RWPE1 (cell line): Measurements from ENCODE around the gene SMURF2.

Experiments used
- CTCF ChIA-PET: fragments of 350-600 bp; sonication (Branson Sonifier 250); formaldehyde crosslinking; extraction: SDS; loops from one replicate; lab custom pipeline; 2021; lab: Yijun Ruan, JAX
- POLR2A ChIA-PET: fragments of 400-600 bp; formaldehyde crosslinking; extraction: SDS; loops from one replicate; lab custom pipeline; 2020; ENCODE audit warnings: antibody characterized with exemption; ENCODE audit not compliant: low non-redundant PET; lab: Yijun Ruan, JAX
- DNase-seq: peaks from one replicate; pipeline ENCODE4 v3.0.0; 2012; ENCODE audit warnings: low spot score
- H3K27ac ChIP-seq: fragments of 450-650 bp; 2 replicates; pipeline ENCODE4 v1.5.1; 2017
- TF ChIP-seq, protein P1 (sequence below): fragments of 450-650 bp; conservative IDR thresholded peaks from 2 replicates; pipeline ENCODE4 v1.5.1; 2017; ENCODE audit warnings: low read depth, mild to moderate bottlenecking

Gene SMURF2

DNA sequence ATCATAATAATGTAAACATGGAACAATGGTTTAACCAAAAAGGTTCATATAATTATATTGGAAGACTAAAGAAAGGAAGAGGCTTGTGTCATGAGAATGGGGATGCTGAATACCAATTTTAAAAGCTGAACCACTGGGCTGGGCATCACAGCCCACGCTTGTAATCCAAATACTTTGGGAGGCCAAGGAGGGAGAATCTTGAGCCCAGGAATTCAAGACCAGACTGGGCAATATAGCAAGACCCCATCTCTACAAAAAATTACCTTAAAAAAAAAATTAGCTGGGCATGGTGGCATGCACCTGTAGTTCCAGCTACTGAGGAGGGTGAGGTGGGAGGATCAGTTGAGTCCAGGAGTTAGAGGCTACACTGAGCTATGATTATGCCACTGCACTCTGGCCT lies 65.1 kb downstream of the SMURF2 start:
- TF ChIP-seq, protein P1, sequence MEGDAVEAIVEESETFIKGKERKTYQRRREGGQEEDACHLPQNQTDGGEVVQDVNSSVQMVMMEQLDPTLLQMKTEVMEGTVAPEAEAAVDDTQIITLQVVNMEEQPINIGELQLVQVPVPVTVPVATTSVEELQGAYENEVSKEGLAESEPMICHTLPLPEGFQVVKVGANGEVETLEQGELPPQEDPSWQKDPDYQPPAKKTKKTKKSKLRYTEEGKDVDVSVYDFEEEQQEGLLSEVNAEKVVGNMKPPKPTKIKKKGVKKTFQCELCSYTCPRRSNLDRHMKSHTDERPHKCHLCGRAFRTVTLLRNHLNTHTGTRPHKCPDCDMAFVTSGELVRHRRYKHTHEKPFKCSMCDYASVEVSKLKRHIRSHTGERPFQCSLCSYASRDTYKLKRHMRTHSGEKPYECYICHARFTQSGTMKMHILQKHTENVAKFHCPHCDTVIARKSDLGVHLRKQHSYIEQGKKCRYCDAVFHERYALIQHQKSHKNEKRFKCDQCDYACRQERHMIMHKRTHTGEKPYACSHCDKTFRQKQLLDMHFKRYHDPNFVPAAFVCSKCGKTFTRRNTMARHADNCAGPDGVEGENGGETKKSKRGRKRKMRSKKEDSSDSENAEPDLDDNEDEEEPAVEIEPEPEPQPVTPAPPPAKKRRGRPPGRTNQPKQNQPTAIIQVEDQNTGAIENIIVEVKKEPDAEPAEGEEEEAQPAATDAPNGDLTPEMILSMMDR: no peak
- POLR2A ChIA-PET: no interaction called here
- DNase-seq: no peak
- CTCF ChIA-PET: no interaction called here
- no peak overlapping the region for H3K27ac ChIP-seq

DNA sequence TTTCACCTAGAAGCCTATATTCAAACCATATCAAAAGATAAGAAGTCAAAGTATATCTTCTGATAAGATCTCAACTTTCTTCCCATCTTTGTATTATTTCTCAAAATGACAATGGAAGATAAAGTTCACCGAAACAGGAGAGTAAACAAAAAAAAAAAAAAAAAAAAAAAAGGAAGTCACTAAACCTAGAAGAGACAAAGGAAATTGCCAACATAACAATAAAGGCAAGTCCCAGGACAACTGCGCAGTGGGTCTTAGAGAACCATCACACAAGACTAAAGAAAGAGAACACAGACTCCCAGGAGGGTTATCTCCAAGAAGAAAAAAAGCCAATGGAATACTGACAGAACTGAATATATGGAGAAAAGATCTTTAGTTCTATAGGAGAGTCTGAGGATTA lies 65.7 kb downstream of the SMURF2 start:
- DNase-seq: no peak
- H3K27ac ChIP-seq: no peak overlapping the region
- ChIA-PET POLR2A (no interaction called here), CTCF (interaction anchor here (0.6 kb wide), 1 partner anchor 8 kb away, joined by 3 read pairs; no protein-coding TSS in a partner anchor)
- TF ChIP-seq, protein P1: no peak

DNA sequence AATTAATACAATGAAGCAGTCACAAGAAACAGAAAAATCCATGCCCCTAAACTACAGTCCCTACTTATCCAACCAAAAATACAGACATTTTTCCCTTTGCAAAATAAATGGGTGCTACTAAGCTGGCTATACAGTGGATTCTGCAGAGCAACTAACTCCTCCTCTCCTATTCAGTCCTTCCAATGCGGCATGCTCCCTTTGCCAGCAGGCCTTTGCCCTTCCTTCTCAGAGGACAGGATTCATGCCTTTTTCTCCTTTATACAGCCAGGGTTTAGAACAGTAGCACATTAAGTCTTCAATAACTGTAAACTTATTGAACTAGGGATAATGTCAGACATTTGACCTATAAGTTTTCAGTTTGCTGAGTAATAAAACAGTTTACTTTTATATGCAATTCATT lies 70.2 kb downstream of the SMURF2 start:
- TF ChIP-seq, protein P1: no peak
- DNase-seq: no peak
- ChIA-PET POLR2A (no interaction called here), CTCF (no interaction called here)
- no peak overlapping the region for H3K27ac ChIP-seq

DNA sequence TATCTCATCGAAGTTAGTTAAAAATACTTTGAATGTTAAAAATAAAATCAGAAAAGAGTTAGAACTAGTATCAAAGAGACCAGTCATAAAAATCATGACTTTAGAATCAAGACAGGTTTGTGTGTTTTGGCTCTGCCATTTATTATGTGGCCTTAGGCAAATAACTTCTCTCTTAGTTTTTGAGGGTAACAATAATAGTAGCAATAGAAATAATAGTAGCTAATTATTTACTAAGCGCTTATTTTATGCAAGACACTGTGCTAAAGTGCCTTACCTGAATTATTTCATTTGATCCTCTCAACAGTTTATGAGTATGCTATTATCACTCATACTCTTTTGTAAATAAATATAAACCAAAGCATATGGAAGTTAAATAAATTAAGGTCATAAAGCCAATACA lies 77.0 kb downstream of the SMURF2 start:
- no peak overlapping the region for H3K27ac ChIP-seq
- ChIA-PET CTCF (no interaction called here), POLR2A (no interaction called here)
- TF ChIP-seq, protein P1: no peak
- DNase-seq: no peak

DNA sequence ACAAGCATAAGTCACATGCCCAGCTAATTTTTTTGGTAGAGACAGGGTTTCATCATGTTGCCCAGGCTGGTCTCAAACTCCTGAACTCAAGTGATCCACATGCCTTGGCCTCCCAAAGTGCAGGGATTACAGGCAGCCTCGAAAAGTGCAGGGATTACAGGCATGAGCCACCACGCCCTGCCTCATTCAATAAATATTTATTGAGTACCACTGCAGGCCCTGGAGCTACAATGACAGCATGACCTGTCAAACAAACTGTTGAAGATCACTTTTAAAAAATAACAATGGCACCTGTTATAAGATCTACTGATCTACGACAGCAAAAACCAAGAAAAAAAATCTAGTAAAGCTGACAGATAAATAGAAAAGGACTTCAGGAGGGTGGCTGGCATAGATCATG lies 79.1 kb downstream of the SMURF2 start:
- TF ChIP-seq, protein P1: no peak
- H3K27ac ChIP-seq: no peak overlapping the region
- ChIA-PET CTCF (no interaction called here), POLR2A (no interaction called here)
- no peak for DNase-seq

DNA sequence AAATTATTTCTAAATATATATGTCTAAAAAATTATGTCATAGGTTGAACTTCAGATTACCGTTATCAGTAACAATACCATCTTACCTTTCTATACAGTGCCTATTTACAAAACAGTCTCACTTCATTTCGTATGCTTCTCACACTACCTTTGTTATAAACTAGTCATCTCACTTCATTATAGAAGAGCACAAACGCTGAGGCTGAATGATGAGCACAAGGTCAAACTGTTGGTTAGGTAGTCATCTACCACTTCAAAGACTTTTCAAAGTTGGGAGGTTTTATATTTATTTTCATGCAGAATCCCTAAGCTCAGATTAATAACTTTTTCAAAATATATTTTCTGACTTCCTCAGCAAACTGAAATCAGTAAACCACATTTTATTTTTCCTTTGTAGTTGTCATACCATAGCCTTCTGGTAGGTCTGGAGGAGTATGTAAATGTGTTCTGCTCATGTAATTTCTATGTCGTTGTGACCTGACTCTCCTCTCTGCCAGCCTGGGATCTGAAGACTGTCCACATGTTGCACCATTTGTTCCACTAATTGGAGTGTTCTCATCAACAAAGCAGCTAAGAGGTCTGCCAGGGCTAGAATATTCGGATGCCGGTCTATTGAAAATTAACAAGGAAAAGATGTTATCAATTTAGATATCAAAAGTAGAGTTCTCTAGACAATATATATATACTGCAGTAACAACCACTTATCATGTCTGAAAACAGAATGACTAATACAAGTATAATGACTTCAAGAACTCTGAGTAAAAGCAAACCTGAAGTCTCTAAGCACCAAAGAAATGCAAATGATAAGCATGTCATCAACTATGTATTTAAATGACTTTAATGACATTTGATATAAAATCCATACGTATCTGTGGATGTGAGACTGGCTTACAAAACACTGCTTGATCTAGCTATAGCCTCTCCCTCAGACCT lies 81.5 kb downstream of the SMURF2 start:
- no peak for DNase-seq

More for the DNA sequence above, 81.5 kb downstream of the SMURF2 start:
- TF ChIP-seq, protein P1: no peak
- POLR2A ChIA-PET: no interaction called here
- H3K27ac ChIP-seq: no peak overlapping the region
- CTCF ChIA-PET: interaction anchor here (0.6 to 0.7 kb wide), 3 partner anchors 128 to 542 kb away, joined by 3 read pairs; no protein-coding TSS in a partner anchor
